Measurements from ENCODE around the gene PAF1. TPM values are rescaled to one million over a fixed set of nuclear protein-coding genes. Genes with fewer than 3 reads are reported as not detected.

PAF1 gene
- total and polyA plus RNA-seq, 2 of the 13 experiments (the other 11 are each of a cell fraction or from before 2014, with no cell fraction given) = 30.2 to 31.1 TPM

DNA sequence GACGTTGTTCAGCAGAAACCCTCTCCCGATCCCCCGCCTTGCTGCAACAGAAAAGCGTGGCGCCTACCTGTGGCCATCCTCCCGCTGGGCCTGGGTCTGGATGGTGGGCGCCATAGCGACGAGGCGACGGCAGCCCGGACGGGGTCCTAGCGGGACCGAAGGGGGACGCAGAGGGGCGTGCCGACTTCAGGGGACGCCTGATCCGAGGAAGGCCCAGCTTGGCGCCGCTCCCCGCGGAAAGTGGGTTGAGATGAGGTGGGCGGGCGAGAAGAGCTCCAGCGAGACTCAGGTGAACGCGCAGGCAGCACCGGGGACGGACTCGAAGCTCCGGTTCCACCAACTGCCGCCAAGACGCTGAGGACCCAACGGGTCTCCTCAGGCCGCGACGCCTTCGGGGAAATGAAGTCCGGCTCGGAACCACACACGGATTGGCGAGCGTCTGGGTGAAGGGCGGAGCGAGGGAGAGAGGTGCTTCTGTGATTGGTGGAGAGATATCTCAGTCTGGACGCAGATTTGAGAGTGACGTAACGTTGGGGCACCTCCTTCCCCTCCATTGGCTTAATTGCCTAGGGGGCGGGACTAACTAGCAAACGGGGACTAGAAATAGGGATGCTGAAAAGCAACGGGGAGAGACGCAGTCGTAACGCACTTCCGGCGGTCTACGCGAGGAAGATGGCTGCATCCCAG, at the start of gene PAF1, which contains the start of gene MED29 (continued):
- TF ChIP-seq, protein P1, sequence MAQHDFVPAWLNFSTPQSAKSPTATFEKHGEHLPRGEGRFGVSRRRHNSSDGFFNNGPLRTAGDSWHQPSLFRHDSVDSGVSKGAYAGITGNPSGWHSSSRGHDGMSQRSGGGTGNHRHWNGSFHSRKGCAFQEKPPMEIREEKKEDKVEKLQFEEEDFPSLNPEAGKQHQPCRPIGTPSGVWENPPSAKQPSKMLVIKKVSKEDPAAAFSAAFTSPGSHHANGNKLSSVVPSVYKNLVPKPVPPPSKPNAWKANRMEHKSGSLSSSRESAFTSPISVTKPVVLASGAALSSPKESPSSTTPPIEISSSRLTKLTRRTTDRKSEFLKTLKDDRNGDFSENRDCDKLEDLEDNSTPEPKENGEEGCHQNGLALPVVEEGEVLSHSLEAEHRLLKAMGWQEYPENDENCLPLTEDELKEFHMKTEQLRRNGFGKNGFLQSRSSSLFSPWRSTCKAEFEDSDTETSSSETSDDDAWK (CRISPR knock-in tag; IDR thresholded peaks at IDR 0.05) = no peak
- peak; percentile 68 for TF ChIP-seq PHF20 (CRISPR knock-in tag; IDR thresholded peaks at IDR 0.05)
- no peak for TF ChIP-seq ZMYM3 (CRISPR knock-in tag; IDR thresholded peaks at IDR 0.05)
- peak; percentile 96 for TF ChIP-seq SP4 (CRISPR knock-in tag; IDR thresholded peaks at IDR 0.05)
- TF ChIP-seq, protein P2, sequence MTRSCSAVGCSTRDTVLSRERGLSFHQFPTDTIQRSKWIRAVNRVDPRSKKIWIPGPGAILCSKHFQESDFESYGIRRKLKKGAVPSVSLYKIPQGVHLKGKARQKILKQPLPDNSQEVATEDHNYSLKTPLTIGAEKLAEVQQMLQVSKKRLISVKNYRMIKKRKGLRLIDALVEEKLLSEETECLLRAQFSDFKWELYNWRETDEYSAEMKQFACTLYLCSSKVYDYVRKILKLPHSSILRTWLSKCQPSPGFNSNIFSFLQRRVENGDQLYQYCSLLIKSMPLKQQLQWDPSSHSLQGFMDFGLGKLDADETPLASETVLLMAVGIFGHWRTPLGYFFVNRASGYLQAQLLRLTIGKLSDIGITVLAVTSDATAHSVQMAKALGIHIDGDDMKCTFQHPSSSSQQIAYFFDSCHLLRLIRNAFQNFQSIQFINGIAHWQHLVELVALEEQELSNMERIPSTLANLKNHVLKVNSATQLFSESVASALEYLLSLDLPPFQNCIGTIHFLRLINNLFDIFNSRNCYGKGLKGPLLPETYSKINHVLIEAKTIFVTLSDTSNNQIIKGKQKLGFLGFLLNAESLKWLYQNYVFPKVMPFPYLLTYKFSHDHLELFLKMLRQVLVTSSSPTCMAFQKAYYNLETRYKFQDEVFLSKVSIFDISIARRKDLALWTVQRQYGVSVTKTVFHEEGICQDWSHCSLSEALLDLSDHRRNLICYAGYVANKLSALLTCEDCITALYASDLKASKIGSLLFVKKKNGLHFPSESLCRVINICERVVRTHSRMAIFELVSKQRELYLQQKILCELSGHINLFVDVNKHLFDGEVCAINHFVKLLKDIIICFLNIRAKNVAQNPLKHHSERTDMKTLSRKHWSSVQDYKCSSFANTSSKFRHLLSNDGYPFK (CRISPR knock-in tag; IDR thresholded peaks at IDR 0.05; ENCODE audit: borderline replicate concordance) = peak; percentile 46; the same call in 1 of the 2 replicates
- no peak for TF ChIP-seq ZNF331 (CRISPR knock-in tag; IDR thresholded peaks at IDR 0.05)
- TF ChIP-seq ZMYM4 (CRISPR knock-in tag; IDR thresholded peaks at IDR 0.05) = no peak
- TF ChIP-seq ZNF629 (CRISPR knock-in tag; conservative IDR thresholded peaks at IDR 0.05) = no peak
- no peak for TF ChIP-seq HMG20B (CRISPR knock-in tag; conservative IDR thresholded peaks at IDR 0.05)
- TF ChIP-seq TCF12 (IDR thresholded peaks at IDR 0.05) = no peak
- no peak for TF ChIP-seq TCF12 (CRISPR knock-in tag; IDR thresholded peaks at IDR 0.05)
- no peak for TF ChIP-seq ZNF674 (CRISPR knock-in tag; IDR thresholded peaks at IDR 0.05; ENCODE audit: low read depth)
- TF ChIP-seq KDM6A (CRISPR knock-in tag; IDR thresholded peaks at IDR 0.05; ENCODE audit: low read depth) = no peak
- TF ChIP-seq, protein P3, sequence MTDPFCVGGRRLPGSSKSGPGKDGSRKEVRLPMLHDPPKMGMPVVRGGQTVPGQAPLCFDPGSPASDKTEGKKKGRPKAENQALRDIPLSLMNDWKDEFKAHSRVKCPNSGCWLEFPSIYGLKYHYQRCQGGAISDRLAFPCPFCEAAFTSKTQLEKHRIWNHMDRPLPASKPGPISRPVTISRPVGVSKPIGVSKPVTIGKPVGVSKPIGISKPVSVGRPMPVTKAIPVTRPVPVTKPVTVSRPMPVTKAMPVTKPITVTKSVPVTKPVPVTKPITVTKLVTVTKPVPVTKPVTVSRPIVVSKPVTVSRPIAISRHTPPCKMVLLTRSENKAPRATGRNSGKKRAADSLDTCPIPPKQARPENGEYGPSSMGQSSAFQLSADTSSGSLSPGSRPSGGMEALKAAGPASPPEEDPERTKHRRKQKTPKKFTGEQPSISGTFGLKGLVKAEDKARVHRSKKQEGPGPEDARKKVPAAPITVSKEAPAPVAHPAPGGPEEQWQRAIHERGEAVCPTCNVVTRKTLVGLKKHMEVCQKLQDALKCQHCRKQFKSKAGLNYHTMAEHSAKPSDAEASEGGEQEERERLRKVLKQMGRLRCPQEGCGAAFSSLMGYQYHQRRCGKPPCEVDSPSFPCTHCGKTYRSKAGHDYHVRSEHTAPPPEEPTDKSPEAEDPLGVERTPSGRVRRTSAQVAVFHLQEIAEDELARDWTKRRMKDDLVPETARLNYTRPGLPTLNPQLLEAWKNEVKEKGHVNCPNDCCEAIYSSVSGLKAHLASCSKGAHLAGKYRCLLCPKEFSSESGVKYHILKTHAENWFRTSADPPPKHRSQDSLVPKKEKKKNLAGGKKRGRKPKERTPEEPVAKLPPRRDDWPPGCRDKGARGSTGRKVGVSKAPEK (CRISPR knock-in tag; IDR thresholded peaks at IDR 0.05; ENCODE audit: borderline replicate concordance) = no peak
- 0 out of 2 replicates have a peak, but pooled peaks have one; percentile 7 for TF ChIP-seq ZSCAN21 (CRISPR knock-in tag; IDR thresholded peaks at IDR 0.05; ENCODE audit: borderline replicate concordance)
- peak; percentile 51; the same call in 1 of the 2 replicates for TF ChIP-seq KMT2A (CRISPR knock-in tag; IDR thresholded peaks at IDR 0.05)
- TF ChIP-seq TCF7L2 (IDR thresholded peaks at IDR 0.05; ENCODE audit: low read depth, low read length) = no peak
- TF ChIP-seq, protein P4, sequence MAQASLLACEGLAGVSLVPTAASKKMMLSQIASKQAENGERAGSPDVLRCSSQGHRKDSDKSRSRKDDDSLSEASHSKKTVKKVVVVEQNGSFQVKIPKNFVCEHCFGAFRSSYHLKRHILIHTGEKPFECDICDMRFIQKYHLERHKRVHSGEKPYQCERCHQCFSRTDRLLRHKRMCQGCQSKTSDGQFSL (CRISPR knock-in tag; IDR thresholded peaks at IDR 0.05) = no peak
- TF ChIP-seq HMGA1 (CRISPR knock-in tag; conservative IDR thresholded peaks at IDR 0.05) = no peak
- TF ChIP-seq, protein P5, sequence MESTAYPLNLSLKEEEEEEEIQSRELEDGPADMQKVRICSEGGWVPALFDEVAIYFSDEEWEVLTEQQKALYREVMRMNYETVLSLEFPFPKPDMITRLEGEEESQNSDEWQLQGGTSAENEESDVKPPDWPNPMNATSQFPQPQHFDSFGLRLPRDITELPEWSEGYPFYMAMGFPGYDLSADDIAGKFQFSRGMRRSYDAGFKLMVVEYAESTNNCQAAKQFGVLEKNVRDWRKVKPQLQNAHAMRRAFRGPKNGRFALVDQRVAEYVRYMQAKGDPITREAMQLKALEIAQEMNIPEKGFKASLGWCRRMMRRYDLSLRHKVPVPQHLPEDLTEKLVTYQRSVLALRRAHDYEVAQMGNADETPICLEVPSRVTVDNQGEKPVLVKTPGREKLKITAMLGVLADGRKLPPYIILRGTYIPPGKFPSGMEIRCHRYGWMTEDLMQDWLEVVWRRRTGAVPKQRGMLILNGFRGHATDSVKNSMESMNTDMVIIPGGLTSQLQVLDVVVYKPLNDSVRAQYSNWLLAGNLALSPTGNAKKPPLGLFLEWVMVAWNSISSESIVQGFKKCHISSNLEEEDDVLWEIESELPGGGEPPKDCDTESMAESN (CRISPR knock-in tag; conservative IDR thresholded peaks at IDR 0.05) = peak; percentile 50; the same call in 1 of the 2 replicates
- peak; percentile 36; the same call in 1 of the 2 replicates for TF ChIP-seq ZNF768 (CRISPR knock-in tag; IDR thresholded peaks at IDR 0.05)
- no peak for TF ChIP-seq MAF1 (CRISPR knock-in tag; IDR thresholded peaks at IDR 0.05; ENCODE audit: borderline replicate concordance)

All from HepG2 (cell line).